Stimulated activated CD4-positive, alpha-beta T cell treated with anti-CD3 and anti-CD28 coated beads, Interleukin-15, amount 100 ng/mL, for 24 hours (primary cell): Measurements from ENCODE around the gene MLX.
"Not testable (repeated sequence)": the region's sequence is repeated elsewhere in the genome, so short reads cannot be mapped to it uniquely, and the experiment has no call there.

Experiments
- DNase-seq: peaks from one replicate; pipeline ENCODE4 v3.0.0-alpha.2; 2020

Gene MLX

DNA sequence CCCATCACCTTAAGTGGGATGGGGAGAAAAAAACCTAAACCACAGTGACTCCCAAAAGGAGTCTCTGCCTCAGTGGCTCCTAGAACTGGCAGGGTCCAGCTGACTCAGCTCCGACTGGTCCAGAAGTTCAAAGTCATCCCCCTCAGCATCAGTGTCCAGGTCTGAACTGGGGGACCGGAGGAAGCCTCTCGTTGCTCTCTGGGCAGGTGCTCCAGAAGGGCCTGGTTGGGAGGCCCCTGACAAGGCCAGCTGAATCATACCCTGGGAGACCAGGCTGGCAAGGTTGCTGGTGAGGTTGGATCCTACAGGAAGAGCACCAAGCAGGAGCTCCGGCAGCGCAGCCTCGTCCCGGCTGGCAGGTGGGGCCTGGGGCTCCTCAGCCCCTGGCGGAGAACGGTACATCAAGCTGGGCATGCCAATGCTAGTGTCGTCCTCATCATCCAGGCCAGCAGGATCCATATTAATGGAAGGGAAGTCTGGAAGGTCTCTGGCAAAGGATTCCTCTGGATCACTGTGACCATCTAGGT, 14.9 kb downstream of the MLX start:
- DNase-seq = no peak

DNA sequence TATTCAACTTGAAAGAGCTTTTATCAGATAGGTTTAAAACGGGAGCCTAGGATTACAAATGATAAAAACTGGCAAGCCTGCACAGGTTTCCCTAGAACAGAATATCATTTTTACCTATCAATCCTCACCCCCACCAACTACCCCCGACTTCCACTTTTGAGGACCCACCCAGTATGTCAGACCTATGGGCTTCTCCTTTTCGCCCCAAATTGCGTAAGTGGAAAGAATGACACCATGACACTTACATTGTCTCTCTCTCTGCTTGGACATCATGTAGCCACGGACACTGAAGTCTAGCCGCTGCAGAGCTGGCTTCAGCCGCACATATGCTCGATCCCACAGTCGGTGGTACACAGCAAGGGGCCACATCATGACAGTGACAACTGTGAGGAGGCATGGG, 18.0 kb downstream of the MLX start:
- no peak for DNase-seq

DNA sequence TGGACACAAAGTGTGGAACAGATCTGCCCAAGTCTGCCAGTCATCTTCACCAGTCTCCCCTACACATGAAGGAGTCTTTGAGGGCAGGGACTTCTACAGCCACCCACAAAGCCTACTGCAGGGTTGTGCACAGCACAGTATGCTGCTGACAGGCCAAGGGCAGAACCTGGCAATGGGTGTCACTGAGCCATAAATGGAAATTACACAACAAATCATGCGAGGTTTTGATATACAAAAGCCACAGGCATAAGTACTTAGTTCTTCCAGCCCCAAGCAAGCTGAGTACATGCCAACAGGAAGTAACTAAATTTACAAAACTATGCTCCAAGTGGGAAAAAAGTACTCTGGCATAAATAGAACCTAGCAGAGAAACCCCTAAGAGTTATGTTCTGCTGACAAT, 18.5 kb downstream of the MLX start:
- DNase-seq = no peak

GRCh38 chr17:42586514-42587230, 19.8 kb downstream of the MLX start:
- DNase-seq = no peak

- DNase-seq = no peak
Observed at GRCh38 chr17:42590886-42591285, 24.0 kb downstream of the MLX start.

DNA sequence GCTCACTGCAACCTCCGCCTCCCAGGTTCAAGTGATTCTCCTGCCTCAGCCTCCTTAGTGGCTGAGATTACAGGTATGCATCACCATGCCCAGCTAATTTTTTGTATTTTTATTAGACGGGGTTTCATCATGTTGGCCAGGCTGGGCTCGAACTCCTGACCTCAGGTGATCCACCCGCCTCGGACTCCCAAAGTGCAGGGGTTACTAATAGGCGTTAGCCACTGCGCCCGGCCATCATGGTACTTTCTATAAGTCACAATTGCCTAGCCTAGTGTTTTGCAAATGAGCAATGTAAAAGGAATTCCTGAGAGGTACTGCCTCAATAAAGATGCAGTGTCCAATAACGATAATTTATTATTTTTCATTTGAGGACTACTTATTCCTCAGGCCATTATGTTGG, 24.5 kb downstream of the MLX start:
- no peak for DNase-seq

DNA sequence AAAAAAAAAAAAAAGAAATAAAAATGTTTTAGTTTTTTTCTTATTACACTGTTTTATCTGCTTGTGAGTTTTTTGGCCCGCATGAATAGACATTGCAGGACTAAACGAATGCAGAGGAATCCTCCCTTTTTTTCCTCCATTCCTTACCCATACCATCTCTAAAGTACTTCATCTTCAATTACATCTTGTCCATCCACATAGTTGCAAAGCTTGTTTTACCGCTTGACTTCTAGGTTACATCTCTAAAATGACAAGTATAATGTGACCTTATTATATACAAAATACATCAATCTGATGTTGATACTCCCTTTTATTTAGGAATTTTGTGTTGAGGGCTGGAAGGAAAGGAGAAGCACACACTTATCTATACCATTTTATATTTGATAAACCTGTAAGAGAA, 29.5 kb downstream of the MLX start:
- no peak for DNase-seq

- no peak for DNase-seq
Observed at GRCh38 chr17:42598905-42599304, 32.0 kb downstream of the MLX start.

- DNase-seq = no peak
Observed at GRCh38 chr17:42603318-42603717, 36.4 kb downstream of the MLX start.

DNA sequence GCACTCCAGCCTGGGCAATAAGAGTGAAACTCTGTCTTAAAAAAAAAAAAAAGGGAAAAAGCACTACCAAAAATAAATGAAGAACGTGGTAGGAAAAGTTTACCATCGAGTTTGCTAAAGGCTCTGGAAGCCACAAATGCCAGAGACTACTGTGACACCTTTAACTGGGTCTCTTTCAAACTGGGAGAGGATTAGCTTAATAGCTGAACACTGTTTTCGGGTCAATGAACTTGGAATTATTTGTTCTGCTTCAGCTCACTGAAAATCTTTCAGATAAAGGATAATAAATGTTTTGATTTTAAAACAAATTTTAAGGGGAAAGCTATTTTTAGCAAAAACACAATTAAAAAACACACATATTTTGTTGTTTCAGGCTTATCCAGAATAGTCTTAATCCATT, 40.9 kb downstream of the MLX start:
- DNase-seq = no peak

- DNase-seq = no peak
Observed at GRCh38 chr17:42608305-42609181, 41.6 kb downstream of the MLX start.

- DNase-seq = peak; percentile 99
Observed at GRCh38 chr17:42609182-42609813, 42.4 kb downstream of the MLX start, which contains the start of the genes RETREG3 and TUBG1. Gene RETREG3, minus strand, starts transcription at chr17:42609374. Its CDS starts 50 bp downstream, at chr17:42609324. Gene TUBG1, plus strand, starts transcription at chr17:42609683. Its CDS starts 55 bp downstream, at chr17:42609738.

DNA sequence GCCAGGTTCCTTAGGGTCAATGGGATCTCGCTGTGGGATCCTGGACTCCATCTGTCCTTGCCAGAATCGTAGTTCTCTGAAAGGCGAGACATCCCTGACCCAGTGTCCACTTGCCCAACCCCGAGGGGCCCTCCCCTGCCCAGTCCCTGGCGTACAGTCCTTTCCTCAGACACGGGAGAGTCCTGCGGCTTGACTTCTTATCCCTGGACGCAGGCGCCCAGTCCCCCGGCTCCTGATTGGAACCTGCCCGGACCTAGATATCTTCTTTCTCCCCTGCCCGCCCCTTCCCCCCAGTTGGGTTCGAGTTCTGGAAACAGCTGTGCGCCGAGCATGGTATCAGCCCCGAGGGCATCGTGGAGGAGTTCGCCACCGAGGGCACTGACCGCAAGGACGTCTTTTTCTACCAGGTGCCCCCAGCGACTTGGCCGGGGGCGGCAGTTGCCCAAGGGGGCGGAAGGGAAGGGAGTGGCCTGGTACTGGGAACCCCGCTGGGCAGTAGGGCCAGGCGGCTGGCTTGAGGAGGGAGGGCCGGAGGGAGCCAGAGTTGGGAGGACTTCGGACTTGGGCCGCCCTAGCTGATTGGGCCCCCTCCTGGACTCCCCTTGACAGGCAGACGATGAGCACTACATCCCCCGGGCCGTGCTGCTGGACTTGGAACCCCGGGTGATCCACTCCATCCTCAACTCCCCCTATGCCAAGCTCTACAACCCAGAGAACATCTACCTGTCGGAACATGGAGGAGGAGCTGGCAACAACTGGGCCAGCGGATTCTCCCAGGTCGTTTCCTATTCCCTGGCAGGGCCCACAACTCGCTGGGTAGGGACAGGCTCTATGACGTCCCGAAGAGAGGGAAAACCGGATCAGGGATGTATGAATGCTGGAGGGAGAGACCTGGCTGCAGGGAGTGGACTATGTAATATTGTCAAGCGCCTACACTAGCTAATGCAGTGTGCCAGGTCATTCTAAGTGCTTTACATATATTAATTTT, 43.2 kb downstream of the MLX start:
- peak; percentile 38 for DNase-seq

DNA sequence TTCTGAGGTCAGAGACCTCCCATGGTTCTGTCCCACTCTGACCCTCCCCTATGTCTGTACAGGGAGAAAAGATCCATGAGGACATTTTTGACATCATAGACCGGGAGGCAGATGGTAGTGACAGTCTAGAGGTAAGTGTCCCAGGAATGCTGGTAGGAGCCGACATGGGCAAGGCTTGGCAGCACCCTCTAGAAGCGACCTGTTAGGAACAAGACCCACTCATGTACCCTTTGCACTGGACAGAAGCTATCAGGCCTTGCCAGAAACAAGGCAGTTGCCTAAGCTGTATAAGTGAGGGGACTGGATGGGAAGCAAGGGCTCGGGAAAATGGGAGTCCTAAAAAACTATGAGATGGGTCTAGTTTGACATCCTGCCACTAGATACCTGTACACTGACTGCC, 45.1 kb downstream of the MLX start:
- DNase-seq = no peak

GRCh38 chr17:42613699-42614295, 46.9 kb downstream of the MLX start:
- no peak for DNase-seq

- no peak for DNase-seq
Observed at GRCh38 chr17:42617956-42618431, 51.1 kb downstream of the MLX start.

GRCh38 chr17:42618442-42619150, 51.7 kb downstream of the MLX start:
- DNase-seq = no peak

- DNase-seq = not testable (repeated sequence)
Observed at GRCh38 chr17:42621987-42622386, 55.1 kb downstream of the MLX start.
